GM12872 (cell line): Measurements from ENCODE around the gene MPP2.

Experiments used
- TF ChIP-seq, protein P1 (sequence below): IDR thresholded peaks from 3 replicates; pipeline ENCODE4 v1.5.1; 2011; ENCODE audit warnings: low read depth, mild to moderate bottlenecking, low read length, moderate library complexity; ENCODE audit not compliant: insufficient read depth

Gene MPP2

GRCh38 chr17:43915559-43915958 lies 8.2 kb upstream of the MPP2 start:
- TF ChIP-seq, protein P1, sequence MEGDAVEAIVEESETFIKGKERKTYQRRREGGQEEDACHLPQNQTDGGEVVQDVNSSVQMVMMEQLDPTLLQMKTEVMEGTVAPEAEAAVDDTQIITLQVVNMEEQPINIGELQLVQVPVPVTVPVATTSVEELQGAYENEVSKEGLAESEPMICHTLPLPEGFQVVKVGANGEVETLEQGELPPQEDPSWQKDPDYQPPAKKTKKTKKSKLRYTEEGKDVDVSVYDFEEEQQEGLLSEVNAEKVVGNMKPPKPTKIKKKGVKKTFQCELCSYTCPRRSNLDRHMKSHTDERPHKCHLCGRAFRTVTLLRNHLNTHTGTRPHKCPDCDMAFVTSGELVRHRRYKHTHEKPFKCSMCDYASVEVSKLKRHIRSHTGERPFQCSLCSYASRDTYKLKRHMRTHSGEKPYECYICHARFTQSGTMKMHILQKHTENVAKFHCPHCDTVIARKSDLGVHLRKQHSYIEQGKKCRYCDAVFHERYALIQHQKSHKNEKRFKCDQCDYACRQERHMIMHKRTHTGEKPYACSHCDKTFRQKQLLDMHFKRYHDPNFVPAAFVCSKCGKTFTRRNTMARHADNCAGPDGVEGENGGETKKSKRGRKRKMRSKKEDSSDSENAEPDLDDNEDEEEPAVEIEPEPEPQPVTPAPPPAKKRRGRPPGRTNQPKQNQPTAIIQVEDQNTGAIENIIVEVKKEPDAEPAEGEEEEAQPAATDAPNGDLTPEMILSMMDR, result no peak

- TF ChIP-seq, protein P1, result no peak
Observed at GRCh38 chr17:43914451-43914850, 7.1 kb upstream of the MPP2 start.

DNA sequence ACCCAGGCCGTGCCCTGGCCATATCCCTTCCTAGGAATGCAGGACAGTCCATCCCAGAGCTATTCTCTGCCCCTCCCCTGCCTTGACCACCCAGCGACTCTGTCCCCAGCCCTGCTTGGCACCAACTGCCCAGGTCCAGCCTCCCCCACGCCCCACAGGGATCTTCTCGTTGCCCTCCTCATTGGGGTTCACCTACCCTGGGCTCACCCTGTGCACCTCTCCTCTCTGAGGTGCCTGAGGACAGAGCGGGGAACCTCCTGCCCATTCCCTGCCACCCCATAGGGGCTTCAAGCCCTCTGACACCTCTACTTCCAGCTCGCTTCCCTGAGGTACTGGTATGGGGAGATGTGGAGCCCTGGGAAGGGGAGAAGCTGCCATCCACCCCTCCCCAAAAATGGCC lies 6.2 kb upstream of the MPP2 start:
- TF ChIP-seq, protein P1, result no peak

- TF ChIP-seq, protein P1, result no peak
Observed at GRCh38 chr17:43912635-43913304, 5.4 kb upstream of the MPP2 start.

GRCh38 chr17:43911904-43912303 lies 4.6 kb upstream of the MPP2 start:
- TF ChIP-seq, protein P1, result no peak

- TF ChIP-seq, protein P1, result no peak
Observed at GRCh38 chr17:43909537-43910231, 2.3 kb upstream of the MPP2 start.

DNA sequence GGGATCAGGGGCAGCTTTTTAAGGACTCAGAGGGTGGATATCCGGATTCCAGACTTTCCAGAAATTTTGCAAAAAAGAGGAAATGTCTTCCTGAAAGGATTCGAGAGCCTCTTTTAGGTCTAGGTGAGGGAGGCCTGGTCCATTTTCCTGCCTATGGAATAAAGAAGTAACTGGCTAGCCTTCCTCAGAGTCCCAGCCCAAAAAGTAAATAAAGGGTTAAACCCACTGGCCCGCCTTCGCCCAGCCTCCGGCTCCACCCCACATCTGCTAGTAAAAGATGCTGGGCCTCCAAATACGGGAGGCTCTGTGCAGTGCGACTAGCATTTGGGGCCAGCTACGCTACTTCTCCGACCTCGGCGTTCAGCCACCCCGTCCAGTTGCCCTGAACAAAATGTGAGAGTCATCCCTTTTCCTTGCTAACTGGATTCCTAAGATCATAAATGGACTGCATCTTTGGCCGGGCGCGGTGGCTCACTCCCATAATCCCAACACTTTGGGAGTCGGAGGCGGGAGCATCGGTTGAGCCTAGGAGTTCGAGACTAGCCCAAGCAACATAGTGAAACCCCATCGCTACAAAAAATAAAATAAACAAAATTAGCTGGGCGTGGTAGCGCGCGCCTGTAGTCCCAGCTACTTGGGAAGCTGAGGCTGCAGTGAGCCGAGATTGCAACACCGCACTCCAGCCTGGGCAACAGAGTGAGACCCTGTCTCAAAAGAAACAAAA lies 824 bp upstream of the MPP2 start:
- TF ChIP-seq, protein P1, result no peak
